Stimulated activated CD4-positive, alpha-beta T cell treated with anti-CD3 and anti-CD28 coated beads, Interleukin-4, amount 100 ng/mL, for 48 hours (primary cell): ENCODE results near the gene RPS6KA5.

Experiments
- DNase-seq, 2 donors: peaks; one replicate each; pipeline ENCODE4 v3.0.0-alpha.2; 2020; ENCODE audit warnings: low read depth in 2 of 2

The RPS6KA5 gene

GRCh38 chr14:90808759-90809529 lies 251.5 kb downstream of the RPS6KA5 start:
- DNase-seq, result no peak

- DNase-seq, result no peak
These were observed 253.4 kb downstream of the RPS6KA5 start for GRCh38 chr14:90807060-90807459.

GRCh38 chr14:90805662-90806540 lies 254.5 kb downstream of the RPS6KA5 start:
- DNase-seq, result no peak

GRCh38 chr14:90805084-90805391 lies 255.4 kb downstream of the RPS6KA5 start:
- no peak for DNase-seq

- DNase-seq, result no peak
These were observed 256.0 kb downstream of the RPS6KA5 start for GRCh38 chr14:90804292-90805083.

GRCh38 chr14:90803249-90803648 lies 257.2 kb downstream of the RPS6KA5 start:
- DNase-seq, result no peak

GRCh38 chr14:90799420-90799819 lies 261.0 kb downstream of the RPS6KA5 start:
- DNase-seq, result no peak

GRCh38 chr14:90797919-90798318 lies 262.5 kb downstream of the RPS6KA5 start:
- DNase-seq, result no peak
